Hepatocyte (in vitro differentiated cells): ENCODE results near the gene AKAP13.

Experiments used
- CTCF ChIP-seq: fragments of 200-600 bp; sonication (generic); IDR thresholded peaks from 2 replicates; pipeline ENCODE4 v1.5.1; 2016; ENCODE audit warnings: antibody characterized with exemption, mild to moderate bottlenecking; ENCODE audit not compliant: poor library complexity
- EZH2 ChIP-seq: fragments of 200-600 bp; sonication (generic); IDR thresholded peaks from 2 replicates; pipeline ENCODE4 v1.6.1; 2016; ENCODE audit warnings: antibody characterized with exemption, mild to moderate bottlenecking, borderline replicate concordance
- EZH2phosphoT487 ChIP-seq: fragments of 200-600 bp; sonication (generic); IDR thresholded peaks from one replicate; pipeline ENCODE4 v1.6.1; 2018; ENCODE audit warnings: antibody characterized with exemption, mild to moderate bottlenecking, low read depth, moderate library complexity; ENCODE audit not compliant: unreplicated experiment, severe bottlenecking

- TF ChIP-seq EZH2phosphoT487 = no peak
- no peak for TF ChIP-seq CTCF
- TF ChIP-seq EZH2 = no peak
Observed at GRCh38 chr15:85616549-85617110, 236.2 kb downstream of the AKAP13 start.
